T-helper 22 cell (primary cell): ENCODE data around the gene DHRS13.

Source experiments
- DNase-seq: peaks from one replicate; pipeline ENCODE4 v3.0.0-alpha.2; 2020; ENCODE audit warnings: low read depth

DHRS13 gene, protein sequence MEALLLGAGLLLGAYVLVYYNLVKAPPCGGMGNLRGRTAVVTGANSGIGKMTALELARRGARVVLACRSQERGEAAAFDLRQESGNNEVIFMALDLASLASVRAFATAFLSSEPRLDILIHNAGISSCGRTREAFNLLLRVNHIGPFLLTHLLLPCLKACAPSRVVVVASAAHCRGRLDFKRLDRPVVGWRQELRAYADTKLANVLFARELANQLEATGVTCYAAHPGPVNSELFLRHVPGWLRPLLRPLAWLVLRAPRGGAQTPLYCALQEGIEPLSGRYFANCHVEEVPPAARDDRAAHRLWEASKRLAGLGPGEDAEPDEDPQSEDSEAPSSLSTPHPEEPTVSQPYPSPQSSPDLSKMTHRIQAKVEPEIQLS

DNA sequence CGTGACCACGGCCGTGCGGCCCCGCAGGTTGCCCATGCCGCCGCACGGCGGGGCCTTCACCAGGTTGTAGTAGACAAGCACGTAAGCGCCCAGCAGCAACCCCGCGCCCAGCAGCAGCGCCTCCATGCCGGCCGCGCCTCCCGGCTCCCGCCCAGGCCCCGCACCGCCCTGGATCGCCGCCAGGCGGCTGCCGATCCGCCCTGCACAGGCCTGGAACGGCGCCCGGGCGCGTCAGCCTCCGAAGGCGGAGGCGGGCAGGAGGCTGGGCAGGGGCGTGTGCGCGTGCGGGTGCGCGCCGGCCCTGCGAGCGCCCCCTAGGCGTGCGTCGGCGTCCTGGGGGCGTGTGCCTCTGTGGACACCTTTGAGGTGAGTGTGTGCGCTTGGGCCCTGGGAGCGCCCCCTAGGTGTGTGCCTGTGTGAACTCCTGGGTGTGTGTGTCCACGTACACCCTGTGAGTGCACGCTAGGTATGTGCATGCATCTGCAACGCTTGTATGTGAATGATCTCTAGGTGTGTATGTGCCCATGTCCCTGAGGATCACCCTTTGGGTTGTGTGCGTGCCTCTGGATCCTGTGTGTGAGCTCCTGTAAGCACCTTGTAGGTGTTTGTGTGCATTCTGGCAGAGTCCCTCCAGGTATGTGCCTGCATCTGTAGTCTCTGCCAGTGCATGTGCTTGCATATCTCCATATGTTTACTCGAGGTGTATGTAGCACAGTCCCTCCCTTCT lies at the start of gene DHRS13:
TSS of gene DHRS13 (minus strand) at position 261 of the 727 bp plus-strand sequence. CDS start at position 126, 135 bp downstream.
- peak; percentile 88 for DNase-seq

DNA sequence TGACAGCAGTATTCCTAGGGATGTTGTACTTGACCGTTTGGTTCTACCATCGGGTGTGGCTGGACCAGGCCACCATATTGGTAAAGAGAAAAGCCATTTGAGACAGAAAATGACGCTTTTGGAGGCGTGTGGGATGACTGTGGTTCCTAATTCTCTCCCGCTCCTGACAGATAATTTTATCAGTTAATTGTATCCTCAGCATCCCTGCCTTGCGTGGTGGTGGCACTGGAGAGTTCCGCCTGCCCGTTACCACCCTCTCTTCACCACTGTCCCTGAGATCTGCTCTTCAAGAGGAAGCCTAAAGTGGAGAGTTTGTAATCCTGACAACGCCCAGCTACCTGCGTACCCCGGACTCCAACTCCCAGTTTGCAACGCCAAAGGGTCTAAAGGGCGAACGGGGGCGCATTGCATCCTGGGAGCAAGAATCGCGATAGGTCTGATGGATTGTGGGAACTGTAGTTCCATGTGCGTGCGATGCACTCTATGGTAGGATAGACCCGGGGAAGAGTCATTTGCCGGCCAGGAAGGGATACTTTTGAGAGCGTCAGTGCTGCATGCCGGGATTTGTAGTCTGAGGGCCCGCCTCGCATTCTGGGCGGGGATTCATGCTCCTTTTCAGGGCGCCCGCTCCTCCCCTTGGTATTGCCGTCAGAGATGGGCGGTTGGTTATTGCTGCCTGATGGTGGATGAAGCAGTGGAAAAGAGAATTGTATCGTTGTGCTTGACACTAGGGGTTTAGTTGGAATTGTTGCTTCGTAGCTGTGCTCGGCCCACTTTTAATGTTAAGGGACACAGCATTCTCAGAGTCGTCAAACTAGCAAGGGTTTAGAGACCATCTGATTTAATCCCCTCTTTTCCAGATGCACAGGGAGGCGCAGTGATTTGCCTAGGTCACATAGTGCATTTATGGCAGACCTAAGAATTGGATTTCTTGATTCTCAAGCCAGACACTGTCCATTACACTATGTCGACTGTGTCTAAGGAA lies 49.4 kb upstream of the DHRS13 start:
- DNase-seq: peak; percentile 96

DNA sequence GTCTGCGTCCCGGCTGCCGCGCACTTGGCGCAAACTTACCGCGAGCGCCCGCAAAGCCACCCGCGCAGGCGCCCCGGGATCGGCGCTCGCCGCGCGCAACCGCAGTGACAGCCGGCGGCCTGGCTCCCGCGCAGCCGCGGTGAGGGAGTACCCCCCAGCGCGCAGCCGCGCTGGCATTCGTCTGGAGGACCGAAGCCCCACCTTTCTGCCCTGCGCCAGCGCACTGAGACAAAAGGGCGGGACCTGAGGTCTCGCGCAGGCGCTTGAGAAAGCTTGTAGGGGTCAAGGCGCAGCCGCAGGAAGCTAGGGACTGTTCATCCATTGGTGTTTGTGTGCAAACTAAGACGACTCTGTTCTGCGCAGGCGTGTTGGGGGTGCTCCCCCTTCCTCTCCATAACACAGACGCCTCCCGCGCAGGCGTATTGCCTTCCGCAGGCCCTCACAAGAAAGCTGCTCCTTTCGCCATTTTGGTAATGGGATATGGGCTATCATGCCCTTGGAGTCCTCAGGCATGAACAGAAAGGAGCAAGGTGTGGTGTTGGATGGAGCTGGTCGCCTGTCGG lies 48.6 kb upstream of the DHRS13 start, which contains the start of gene PHF12:
TSS of gene PHF12 (minus strand) at position 91 of the 563 bp plus-strand sequence. CDS start 558 bp downstream, outside the sequence.
- peak; percentile 100 for DNase-seq

DNA sequence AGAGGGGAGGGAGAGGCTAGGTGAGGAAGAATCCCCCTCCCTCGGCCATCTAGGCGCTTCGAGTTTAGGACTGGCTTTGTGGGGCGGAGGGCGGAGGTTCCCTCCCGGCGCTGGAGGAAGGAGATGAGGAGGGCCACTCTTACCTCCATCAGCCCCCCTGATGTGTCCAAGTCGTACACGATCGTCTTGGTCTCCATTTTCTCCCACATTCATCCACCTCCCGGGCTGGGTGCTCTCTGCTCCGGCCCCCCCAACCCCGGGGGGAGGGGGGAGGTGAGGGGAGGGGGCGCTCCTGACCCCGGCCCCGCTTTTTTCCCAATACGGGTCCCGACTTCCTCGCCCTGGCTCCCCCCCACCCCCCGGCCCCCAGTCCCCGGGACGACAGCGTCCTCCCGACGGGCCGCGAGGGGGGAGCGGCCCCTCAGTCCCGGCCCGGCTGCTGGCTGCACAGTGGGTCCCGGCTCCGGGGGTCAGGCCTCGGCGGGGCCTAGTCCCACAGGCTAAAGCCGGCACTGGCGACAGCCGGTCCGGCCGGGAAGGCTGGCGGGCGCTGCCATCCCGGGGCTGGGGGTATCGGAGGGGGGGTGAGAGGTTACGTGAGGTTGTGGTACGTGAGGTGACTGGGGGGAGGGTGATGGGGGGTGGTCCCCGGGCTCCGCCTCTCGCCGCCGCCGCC lies 48.0 kb upstream of the DHRS13 start:
- no peak for DNase-seq

DNA sequence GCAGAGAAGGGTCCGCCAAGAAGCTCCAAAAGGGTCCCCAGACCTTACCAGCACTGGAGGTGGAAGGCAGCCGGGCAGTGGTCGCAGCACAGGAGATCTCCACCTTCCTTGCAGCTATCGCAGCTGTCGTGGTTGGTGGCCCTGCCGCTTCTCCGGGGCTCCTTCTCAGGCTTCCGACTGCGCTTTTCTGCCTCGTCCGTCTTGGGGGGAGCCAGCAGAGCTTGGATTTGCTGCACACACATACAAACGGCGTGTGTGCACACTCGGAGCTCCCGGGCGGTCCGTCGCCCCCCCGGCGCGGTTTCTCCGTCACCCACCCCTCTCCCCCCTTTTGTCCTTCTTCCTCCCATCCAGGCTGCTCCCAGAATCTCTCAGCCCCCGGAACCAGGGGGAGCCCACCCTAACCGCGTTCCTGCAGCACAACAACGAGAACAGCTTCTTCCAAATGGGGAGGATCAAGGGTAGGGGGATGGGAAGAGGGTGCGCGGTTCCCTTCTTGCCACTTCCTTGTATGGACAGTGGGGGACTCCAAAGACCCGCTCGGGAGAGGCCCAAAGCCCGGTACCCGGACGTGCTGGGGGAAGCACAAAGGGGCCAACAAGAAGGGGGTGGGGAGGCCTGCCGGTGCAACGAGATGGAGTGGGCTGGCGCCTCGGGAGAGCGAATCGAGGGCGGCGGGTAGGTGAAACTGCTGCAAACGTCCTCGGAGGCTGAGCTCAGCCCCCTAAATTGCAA lies 47.3 kb upstream of the DHRS13 start:
- DNase-seq: peak; percentile 49

DNA sequence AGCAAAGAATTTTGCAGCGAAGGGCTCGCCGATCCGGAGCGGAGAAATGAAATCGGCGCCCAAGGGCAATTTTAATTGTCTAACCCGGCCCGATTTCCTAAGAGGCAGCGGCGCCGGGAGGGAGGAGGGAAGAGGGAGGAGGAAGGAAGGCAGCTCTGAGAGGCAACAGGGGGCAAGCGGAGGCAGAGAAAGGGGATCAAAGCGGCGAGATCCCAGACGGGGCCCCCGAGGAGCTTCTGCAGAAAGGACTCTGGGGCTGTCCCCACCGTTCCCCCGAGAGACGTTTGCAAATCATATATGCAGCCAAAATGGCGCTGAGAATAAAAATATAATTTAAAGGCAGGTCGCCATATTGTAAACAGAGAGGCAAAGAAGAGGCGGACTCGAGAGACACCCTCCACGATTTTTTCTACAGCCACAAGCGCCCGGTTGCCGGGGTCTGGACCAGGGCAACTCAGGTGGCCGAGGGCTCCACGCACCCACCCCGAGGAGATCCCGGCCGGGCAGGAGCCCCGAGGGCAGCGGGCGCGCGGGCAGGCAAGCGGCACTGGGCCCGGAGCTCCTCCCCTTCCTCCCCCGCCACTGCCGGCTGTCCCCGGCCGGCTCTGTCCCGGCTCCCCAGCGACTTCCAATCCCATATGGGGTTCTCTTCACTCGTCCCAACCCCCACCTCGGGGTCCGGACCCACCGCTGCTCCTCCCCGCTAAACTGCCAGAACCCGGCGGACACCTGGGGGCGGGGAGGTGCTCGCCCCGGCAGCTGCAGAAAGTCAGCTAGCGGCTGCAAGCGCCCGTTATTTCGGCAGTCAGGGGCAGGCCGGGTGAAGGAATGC lies 46.5 kb upstream of the DHRS13 start:
- DNase-seq: peak; percentile 23

DNA sequence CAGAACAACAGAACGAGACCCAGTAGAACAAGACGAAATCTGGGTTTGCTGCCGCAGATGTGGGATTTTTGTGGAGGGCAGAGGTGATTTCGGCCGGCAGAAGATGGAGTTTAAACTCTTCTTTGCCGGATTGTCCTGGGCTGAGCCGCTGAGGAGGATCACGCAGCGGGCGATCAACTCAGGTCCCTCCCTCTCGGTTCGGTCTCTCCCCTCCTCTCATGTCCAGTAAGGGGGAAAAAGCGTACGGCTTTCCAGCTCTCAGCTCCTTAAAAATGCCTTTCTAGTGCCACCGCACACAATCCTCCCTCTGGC lies 46.0 kb upstream of the DHRS13 start:
- DNase-seq: no peak

DNA sequence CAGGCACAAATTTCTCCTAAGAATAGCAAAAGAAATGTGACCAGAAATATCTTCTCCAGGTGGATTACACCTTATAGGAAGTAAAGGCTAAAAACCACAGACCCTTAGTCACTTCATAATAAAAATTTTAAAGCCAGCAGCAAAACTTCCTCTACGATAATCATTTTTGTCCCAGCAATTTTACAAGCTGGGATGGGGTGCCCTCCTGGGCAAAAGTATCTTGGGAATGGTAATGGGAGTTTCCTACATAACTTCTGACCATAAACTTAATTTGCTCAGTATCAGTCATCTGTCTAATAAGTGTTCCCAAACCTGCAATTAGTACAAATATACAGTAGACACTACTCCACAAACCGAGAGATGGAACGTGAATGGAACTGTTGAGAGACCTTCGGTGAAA lies 45.5 kb upstream of the DHRS13 start:
- no peak for DNase-seq

DNA sequence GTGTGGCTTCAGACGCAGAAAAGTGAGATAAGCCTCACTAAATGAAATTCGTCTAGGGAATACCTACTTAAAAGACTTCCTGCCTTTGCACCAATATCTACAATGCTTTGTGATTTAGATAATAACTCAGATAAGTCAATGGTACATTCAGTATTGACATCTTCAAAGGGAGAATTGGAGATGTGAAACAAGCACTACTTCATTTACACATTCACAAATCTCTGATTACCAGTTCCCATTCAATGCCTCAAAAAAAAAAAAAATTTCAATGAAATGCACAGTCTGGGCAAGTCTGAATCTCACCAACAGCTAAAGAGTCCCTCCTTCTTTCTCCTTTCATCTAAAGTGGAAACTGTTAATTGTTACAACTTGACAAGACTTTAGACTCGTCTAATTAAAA lies 44.8 kb upstream of the DHRS13 start:
- DNase-seq: no peak

DNA sequence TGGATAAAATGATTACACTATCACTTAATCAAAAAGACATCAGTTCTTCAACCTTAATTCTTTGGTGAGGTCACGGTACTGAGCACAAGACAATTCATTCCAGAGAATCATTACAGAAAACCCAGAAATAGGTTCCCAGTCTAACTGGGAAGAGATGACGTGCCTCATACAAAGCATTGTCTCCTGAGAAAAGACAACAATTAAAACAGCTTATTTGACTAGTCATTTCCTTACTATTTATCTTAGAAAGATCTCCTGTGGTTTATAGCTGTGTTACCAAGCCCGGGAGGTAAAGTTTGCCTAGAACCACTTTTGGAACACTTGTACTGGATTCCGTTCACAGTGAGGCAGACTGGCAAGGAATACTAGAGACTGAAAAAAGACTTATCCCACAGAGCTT lies 43.4 kb upstream of the DHRS13 start:
- DNase-seq: no peak

DNA sequence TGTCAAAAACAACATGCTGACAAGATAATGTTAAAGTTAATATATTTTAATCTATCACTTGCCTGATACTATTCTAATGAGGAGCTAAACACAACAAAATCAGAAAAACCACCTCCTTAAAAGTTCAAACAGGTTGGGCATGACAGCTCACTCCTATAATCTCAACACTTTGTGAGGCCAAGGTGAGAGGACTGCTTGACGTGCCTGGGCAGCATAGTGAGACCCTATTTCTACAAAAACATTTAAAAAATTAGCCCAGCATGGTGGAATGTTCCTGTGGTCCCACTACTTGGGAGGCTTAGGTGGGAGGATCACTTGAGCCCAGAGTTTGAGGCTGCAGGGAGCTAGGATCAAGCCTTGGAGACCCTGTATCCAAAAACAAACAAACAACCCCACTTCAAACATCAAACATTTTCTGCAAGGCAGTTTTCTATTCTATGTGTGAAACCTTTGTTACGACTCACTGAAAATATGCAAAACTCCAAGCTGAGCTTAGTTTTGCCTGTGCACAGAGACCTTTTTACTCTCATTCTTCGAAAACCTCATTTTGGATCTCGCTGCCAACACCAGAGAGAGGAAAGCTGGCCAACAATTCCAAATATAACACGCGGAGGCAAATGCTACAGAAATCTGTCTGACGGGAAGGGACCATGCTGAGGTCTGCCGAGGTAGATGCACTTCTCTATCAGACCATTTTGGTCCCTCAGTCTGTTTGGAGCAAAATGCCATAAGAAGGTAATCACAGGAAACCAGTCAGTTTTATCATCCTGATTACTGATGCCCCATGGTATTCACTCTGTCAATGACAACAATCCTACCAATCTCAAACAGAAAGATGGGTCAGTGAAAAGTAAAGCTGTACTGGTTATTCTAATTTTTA lies 42.2 kb upstream of the DHRS13 start:
- no peak for DNase-seq

DNA sequence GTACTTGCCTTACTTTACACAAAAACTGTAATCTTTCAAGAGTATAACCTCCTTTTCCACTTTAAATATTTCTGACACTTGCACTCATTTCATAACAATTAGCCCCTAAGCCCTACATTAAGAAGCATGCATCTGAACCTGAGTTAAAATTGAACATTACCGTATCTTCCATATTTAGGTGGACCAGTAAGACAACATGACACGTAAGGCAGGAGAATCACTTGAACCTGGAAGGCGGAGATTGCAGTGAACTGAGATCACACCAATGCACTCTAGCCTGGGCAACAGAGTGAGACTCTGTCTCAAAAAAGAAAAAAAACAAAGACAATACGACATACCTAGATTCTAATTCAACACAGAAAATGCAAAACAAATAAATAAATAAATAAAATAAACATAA lies 41.5 kb upstream of the DHRS13 start:
- no peak for DNase-seq

DNA sequence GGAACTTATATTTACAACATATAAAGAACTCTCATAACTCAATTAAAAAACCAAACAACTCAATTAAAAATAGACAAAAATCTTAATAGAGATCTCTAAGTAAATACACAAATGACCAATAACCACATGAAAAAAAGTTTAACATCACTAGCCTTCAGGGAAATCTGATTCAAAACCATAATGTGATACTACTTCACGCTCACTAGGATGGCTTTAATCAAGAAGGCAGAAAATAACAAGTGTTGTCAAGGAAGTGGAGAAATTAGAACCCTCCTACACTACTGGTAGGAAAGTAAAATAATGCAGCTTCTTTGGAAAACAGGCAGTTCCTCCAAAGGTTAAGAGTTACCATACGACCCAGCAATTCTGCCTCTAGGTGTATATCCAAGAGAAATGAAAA lies 40.0 kb upstream of the DHRS13 start:
- DNase-seq: no peak

DNA sequence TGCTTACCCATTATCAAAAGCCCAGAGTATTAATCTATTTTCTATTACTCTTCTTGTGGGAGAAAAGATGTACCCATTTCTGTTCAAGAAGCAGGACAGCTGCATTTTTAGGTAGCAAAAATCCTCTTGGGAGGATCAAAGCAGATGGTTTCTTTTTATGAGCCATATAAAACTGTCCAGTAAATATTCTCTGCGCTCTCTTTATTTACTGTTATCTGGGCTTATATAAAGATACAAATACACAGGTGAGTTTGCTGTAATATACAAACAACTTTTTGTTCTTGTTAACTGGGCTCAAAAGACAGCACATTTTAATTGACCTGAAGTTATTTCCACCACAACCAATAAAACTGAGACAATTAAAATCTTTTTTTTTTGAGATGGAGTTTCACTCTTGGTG lies 38.4 kb upstream of the DHRS13 start:
- DNase-seq: no peak

DNA sequence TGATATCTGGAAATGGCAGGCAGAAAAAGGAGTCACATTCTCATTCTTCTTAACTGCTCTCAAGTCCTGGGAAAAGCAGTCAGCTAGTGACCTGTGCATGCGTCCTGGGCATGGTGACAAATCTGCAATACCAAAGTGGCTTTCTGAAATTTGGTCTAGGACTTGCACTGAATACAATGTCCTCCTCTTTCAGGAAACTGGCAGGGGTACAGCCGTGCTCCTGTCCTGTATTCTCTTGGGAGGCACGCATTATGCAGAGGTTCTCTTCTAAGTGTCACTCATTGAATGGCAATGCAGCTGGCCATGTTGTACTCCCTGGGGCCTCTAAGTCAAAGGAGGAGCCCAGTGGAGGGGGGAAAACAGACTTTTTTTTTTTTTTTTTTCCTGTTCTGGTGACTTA lies 37.8 kb upstream of the DHRS13 start:
- DNase-seq: no peak

DNA sequence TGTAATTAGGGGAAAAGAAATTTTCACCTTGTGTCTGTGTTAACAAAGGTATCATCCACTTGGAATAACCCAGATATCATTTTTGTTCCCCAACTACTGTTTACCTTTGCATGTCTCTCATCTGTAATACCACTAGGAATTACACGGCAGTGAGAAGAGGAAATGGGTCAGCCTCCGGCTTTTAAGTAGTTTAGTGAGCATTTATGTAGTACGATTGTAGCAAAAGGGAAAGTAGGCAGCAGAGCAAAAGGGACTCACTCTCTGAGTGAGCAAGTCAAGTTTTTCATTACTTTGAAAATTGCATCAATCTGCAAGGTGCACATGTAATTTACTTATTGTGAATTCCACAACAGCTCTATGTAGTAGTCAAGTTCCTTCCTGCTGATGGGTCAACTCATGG lies 37.3 kb upstream of the DHRS13 start:
- no peak for DNase-seq

DNA sequence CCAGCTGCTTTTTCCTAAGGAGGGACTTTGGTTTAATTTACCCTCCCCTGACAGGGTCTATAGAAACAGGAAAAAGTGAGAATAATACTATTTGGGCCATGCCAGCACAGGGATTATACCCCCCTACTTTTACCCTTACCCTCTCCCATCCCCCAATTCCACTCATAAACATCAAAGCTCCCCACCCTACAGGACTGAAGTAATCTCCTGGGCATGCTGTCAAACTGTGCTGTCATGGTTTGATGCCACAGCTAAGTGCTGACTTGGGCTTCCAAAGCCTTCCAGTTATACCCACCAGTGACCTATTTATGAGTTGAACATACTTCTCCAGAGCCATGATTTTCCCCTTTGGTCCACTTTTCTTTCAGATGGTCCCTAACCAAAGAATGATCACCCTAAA lies 35.7 kb upstream of the DHRS13 start:
- no peak for DNase-seq

DNA sequence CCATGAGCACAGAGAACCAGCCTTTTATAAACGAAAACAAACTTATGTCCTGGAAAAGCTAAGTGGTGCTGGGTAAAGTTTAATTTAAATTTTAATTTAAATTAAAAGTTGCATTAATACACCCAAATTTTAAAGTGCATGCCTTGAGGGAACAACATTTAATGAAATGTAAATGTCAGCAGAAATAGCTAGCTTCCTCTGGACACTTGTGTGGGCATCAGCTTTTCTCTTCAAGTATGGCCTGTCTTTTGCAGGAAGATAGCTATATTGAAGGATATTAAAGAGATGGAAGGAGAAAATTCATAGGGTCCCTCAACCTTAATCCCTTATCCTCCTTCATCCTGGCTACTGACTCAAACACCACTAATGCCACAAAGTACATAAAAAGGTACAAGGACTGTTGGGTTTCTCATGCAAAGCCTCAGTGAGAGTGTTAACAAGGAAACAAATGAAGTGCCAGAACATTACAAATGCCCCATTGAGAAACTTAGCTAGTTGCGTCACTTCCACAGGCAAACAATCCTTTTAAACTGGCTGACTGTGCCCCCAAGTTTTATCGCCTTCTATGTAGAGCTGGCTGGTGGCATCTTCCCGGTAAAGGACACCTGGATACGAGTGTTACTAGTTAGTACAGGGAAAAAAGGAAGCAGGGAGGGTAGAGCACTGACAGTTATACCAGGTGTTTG lies 34.3 kb upstream of the DHRS13 start:
- no peak for DNase-seq
